Measurements from ENCODE around the gene CCR3. TPM values are rescaled to one million over a fixed set of nuclear protein-coding genes. Genes with fewer than 3 reads are reported as not detected.

The CCR3 gene
- total and polyA plus RNA-seq, 7 donors: 0.04 to 0.69 TPM; not detected in 5

DNA sequence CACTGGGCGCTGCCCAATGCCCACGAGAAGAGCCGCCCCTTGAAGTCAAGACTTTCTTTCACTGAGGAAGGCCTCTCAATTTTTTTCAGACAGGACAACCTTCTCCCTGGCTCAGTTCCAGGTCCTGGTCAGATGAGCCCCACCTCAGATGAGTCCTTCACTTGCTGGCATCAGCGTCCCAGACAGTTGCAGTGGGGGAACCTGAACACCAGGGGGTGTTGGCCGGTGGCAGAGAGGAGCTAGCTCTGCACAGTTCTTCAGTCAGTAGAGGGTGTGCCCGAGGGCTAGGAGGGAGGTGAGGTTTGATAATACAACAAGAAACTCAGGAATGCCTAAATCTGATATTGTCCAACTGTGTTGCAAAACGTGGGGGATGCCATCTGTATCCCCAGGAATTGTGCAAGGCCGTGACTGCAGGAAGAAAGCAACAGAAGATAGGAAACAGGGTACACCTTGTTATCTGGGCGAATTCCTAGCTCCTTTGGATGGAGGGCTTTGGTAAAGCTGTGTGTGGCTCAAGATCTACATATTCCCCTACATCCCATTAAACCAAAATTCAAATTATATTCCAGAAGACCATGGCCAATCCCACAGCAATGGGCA is 34.3 kb downstream of the CCR3 start:
- peak; percentile 68 for DNase-seq
- Histone ChIP-seq H3K36me3 (no peaks in the 10 kb centered on the region), H3K4me1 (peaks cover 0 to 9% (median 4%) of the 10 kb centered on the region in 4 donors), H3K9me3 (peaks cover 0 to 3% (median 1%) of the 10 kb centered on the region in 4 donors), H3K4me3 (no peak overlapping the region), H3K27me3 (no peaks in the 10 kb centered on the region), H3K27ac (no peak overlapping the region)
- TF ChIP-seq EP300 (IDR thresholded peaks at IDR 0.05): no peak
- TF ChIP-seq, protein P1, sequence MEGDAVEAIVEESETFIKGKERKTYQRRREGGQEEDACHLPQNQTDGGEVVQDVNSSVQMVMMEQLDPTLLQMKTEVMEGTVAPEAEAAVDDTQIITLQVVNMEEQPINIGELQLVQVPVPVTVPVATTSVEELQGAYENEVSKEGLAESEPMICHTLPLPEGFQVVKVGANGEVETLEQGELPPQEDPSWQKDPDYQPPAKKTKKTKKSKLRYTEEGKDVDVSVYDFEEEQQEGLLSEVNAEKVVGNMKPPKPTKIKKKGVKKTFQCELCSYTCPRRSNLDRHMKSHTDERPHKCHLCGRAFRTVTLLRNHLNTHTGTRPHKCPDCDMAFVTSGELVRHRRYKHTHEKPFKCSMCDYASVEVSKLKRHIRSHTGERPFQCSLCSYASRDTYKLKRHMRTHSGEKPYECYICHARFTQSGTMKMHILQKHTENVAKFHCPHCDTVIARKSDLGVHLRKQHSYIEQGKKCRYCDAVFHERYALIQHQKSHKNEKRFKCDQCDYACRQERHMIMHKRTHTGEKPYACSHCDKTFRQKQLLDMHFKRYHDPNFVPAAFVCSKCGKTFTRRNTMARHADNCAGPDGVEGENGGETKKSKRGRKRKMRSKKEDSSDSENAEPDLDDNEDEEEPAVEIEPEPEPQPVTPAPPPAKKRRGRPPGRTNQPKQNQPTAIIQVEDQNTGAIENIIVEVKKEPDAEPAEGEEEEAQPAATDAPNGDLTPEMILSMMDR (IDR thresholded peaks at IDR 0.05): peak in 2 of 4 experiments; percentile 8 to 43
- intact Hi-C loops (cut with DNase I): no loop called here
- 42 to 58% methylated on average over 9 of the region's 9 CpGs for WGBS, 2 donors

DNA sequence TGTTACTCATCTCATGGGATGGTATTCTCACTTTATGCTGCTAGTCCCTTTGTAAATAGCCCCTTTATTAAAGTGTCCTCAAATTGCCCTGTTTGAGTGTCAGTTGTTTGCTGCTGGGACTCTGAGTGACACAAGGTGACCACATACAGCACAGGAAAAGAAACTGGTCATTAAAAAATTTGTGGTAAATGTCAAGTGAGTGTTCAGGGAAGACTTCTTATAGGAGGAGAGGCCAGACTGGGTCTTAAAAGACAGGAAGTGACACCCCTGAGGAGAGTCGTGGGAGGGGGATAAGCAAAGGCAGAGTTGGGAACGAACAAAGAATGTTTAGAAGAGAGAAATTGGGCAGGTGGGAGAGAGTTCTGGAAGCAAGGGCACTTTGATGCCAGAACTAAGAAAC is 35.2 kb downstream of the CCR3 start:
- WGBS, 2 donors: 59 to 80% methylated on average over 2 of the region's 2 CpGs
- no peak for DNase-seq
- H3K27ac ChIP-seq: no peak overlapping the region
- TF ChIP-seq EP300 (IDR thresholded peaks at IDR 0.05) (no peak), POLR2AphosphoS5 (IDR thresholded peaks at IDR 0.05) (no peak), POLR2A (IDR thresholded peaks at IDR 0.05) (no peak)
- TF ChIP-seq, protein P1 (IDR thresholded peaks at IDR 0.05): no peak
- H3K4me1 ChIP-seq: peaks cover 0 to under 1% (median 0%) of the 10 kb centered on the region in 4 donors
- intact Hi-C loops (cut with DNase I): no loop called here
- H3K36me3 ChIP-seq: no peaks in the 10 kb centered on the region
- no peaks in the 10 kb centered on the region for H3K27me3 ChIP-seq
- no peak overlapping the region for H3K4me3 ChIP-seq
- H3K9me3 ChIP-seq: peaks cover 0 to 3% (median 1%) of the 10 kb centered on the region in 4 donors

DNA sequence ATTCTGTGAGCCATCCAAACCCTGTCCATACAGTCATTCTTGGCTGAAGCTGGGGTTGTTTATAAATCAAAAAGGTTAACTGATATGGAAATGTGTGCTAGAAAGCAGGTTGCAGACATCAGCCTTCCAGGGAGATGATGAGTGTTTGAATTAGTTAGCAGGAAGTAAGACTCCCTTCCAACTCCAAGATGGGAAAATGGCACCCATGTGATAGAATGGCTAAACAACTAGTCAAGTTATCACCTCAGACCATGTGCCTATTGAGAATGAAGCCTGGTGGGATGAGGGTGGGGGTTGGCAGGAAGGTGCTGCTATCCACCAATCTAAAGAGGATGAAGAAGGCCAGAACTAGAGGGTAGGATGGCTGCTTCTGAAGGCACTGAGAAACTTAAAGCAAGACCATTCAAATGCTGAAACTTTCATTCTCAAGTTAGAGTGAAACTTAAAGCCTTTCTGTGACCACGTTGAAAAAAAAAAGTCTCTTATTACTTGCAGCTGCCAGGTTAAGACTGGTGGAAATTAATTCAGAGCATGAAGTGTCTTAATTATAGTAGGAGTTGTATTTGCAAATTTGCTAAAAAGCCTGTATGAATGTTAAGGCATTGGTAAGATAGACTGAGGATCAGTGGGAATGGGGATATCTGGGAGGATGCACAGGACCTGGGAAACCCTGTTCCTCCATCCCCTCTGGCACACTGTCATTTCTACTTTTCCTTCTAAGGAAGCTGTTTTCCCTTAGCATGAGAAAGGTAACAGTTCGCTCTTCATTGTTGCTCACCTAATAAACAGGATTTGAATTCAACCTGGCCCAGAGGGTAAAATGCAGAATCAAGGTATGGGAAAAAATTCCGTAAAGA is 36.8 kb downstream of the CCR3 start:
- H3K4me3 ChIP-seq: no peak overlapping the region
- peaks cover 0 to 3% (median 1%) of the 10 kb centered on the region in 4 donors for H3K9me3 ChIP-seq
- no peak for DNase-seq
- H3K27me3 ChIP-seq: no peaks in the 10 kb centered on the region
- TF ChIP-seq, protein P1 (IDR thresholded peaks at IDR 0.05): no peak
- no peak for TF ChIP-seq POLR2AphosphoS5 (IDR thresholded peaks at IDR 0.05)
- TF ChIP-seq POLR2A (IDR thresholded peaks at IDR 0.05): no peak
- no peak for TF ChIP-seq EP300 (IDR thresholded peaks at IDR 0.05)
- no peaks in the 10 kb centered on the region for H3K4me1 ChIP-seq
- intact Hi-C loops (cut with DNase I): no loop called here
- no peak overlapping the region for H3K27ac ChIP-seq
- no peaks in the 10 kb centered on the region for H3K36me3 ChIP-seq
- WGBS, 2 donors: 93 to 96% methylated on average over 3 of the region's 3 CpGs

DNA sequence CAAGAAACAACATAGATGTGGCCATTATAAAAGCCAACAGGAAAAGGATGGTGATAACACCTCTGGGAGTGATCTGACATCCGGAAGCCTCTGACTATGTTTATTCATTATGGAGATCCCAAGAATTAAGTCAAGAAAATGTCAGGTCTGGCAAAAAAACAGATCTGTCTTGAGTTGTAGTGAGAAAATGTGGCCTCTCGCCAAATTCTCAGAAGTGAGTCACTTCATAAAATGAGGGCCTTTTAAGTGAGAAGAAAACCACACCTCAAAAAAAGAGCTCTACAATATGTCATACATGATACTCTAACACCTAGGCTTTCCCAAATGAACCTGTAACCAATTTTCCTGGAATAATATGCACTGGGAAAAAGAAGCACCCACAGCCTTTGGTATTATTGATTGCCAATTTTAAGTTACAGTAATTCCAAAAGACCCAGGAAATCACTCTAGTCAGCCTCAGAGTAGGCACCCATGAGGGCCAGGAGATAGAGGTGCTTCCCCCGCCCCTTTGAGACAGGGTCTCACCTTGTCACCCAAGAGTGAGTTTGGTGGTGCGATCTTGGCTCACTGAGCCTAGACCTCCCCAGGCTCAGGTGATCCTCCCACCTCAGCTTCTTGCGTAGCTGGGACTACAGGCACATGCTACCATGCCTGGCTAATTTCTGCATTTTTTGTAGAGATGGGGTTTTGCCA is 38.0 kb downstream of the CCR3 start:
- Histone ChIP-seq H3K4me3 (no peak overlapping the region), H3K4me1 (no peaks in the 10 kb centered on the region), H3K27me3 (no peaks in the 10 kb centered on the region), H3K9me3 (peaks cover 0 to 3% (median 1%) of the 10 kb centered on the region in 4 donors), H3K27ac (no peak overlapping the region), H3K36me3 (no peaks in the 10 kb centered on the region)
- 87 to 89% methylated on average over 5 of the region's 5 CpGs for WGBS, 2 donors
- intact Hi-C loops (cut with DNase I): no loop called here
- TF ChIP-seq EP300 (IDR thresholded peaks at IDR 0.05) (no peak), POLR2AphosphoS5 (IDR thresholded peaks at IDR 0.05) (no peak), POLR2A (IDR thresholded peaks at IDR 0.05) (no peak)
- TF ChIP-seq, protein P1 (IDR thresholded peaks at IDR 0.05): no peak
- no peak for DNase-seq

Data from sigmoid colon (tissue), 7 donors.